ENCODE measurements around the gene TIGD3. TPM values are rescaled to one million over a fixed set of nuclear protein-coding genes. Genes with fewer than 3 reads are reported as not detected.

Gene TIGD3
- total RNA-seq, 1 experiment from 2014 or later, result 1.7 TPM

GRCh38 chr11:65378208-65378927 is 23.8 kb downstream of the TIGD3 start:
- H3K4me1 ChIP-seq (replicated peaks; ENCODE audit: insufficient read depth), result peaks cover 31% of the 10 kb centered on the region
- BruUV-seq (replicated peaks), result no TSS peak
- peaks cover 7% of the 10 kb centered on the region; the same call in 1 of the 2 replicates for H3K79me2 ChIP-seq (ENCODE audit: low read depth)
- H3K9me2 ChIP-seq (ENCODE audit: insufficient read depth), result no peaks in the 10 kb centered on the region
- H3K4me2 ChIP-seq, result no peak overlapping the region
- ChIA-PET CTCF (no interaction called here), POLR2A (ENCODE audit: unreplicated experiment) (interaction anchor here (0.5 to 0.6 kb wide), 2 partner anchors 42 to 181 kb away, joined by 3 to 7 read pairs; no protein-coding TSS in a partner anchor)
- no peak for DNase-seq
- no peaks in the 10 kb centered on the region for H4K20me1 ChIP-seq (ENCODE audit: insufficient read depth)
- no peak for TF ChIP-seq EZH2 (IDR thresholded peaks at IDR 0.05; ENCODE audit: low read depth)
- TF ChIP-seq, protein P1, sequence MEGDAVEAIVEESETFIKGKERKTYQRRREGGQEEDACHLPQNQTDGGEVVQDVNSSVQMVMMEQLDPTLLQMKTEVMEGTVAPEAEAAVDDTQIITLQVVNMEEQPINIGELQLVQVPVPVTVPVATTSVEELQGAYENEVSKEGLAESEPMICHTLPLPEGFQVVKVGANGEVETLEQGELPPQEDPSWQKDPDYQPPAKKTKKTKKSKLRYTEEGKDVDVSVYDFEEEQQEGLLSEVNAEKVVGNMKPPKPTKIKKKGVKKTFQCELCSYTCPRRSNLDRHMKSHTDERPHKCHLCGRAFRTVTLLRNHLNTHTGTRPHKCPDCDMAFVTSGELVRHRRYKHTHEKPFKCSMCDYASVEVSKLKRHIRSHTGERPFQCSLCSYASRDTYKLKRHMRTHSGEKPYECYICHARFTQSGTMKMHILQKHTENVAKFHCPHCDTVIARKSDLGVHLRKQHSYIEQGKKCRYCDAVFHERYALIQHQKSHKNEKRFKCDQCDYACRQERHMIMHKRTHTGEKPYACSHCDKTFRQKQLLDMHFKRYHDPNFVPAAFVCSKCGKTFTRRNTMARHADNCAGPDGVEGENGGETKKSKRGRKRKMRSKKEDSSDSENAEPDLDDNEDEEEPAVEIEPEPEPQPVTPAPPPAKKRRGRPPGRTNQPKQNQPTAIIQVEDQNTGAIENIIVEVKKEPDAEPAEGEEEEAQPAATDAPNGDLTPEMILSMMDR (conservative IDR thresholded peaks at IDR 0.05), result no peak
- H3K9me3 ChIP-seq (ENCODE audit: insufficient read depth, low read depth), result no peaks in the 10 kb centered on the region
- H3K4me3 ChIP-seq, result no peak overlapping the region
- peaks cover 48% of the 10 kb centered on the region for H3F3A ChIP-seq (ENCODE audit: insufficient read depth, low read depth)
- no peaks in the 10 kb centered on the region for H3K36me3 ChIP-seq (ENCODE audit: low read depth)
- no peaks in the 10 kb centered on the region for H3K27me3 ChIP-seq (ENCODE audit: insufficient read depth, low read depth)
- H2AFZ ChIP-seq, result no peak overlapping the region
- intact Hi-C loops (cut with micrococcal nuclease; ENCODE audit: unreplicated experiment), result no loop called here
- H3K27ac ChIP-seq, result no peak overlapping the region

- ChIA-PET POLR2A (ENCODE audit: unreplicated experiment) (interaction anchor here (0.6 kb wide), 1 partner anchor 180 kb away, joined by 3 read pairs; no protein-coding TSS in a partner anchor), CTCF (no interaction called here)
- Histone ChIP-seq H3K27me3 (ENCODE audit: insufficient read depth, low read depth) (no peaks in the 10 kb centered on the region), H3K79me2 (ENCODE audit: low read depth) (peaks cover 7% of the 10 kb centered on the region; the same call in 1 of the 2 replicates), H2AFZ (no peak overlapping the region), H3K4me2 (no peak overlapping the region), H3K9me3 (ENCODE audit: insufficient read depth, low read depth) (no peaks in the 10 kb centered on the region), H3F3A (ENCODE audit: insufficient read depth, low read depth) (peaks cover 55% of the 10 kb centered on the region), H3K4me1 (replicated peaks; ENCODE audit: insufficient read depth) (peaks cover 38% of the 10 kb centered on the region), H4K20me1 (ENCODE audit: insufficient read depth) (no peaks in the 10 kb centered on the region), H3K36me3 (ENCODE audit: low read depth) (no peaks in the 10 kb centered on the region), H3K4me3 (no peak overlapping the region), H3K27ac (no peak overlapping the region), H3K9me2 (ENCODE audit: insufficient read depth) (no peaks in the 10 kb centered on the region)
- no TSS peak for BruUV-seq (replicated peaks)
- TF ChIP-seq, protein P1 (conservative IDR thresholded peaks at IDR 0.05), result no peak
- no peak for TF ChIP-seq EZH2 (IDR thresholded peaks at IDR 0.05; ENCODE audit: low read depth)
- intact Hi-C loops (cut with micrococcal nuclease; ENCODE audit: unreplicated experiment), result no loop called here
- DNase-seq, result no peak
These were observed 24.5 kb downstream of the TIGD3 start for GRCh38 chr11:65378928-65379638.

DNA sequence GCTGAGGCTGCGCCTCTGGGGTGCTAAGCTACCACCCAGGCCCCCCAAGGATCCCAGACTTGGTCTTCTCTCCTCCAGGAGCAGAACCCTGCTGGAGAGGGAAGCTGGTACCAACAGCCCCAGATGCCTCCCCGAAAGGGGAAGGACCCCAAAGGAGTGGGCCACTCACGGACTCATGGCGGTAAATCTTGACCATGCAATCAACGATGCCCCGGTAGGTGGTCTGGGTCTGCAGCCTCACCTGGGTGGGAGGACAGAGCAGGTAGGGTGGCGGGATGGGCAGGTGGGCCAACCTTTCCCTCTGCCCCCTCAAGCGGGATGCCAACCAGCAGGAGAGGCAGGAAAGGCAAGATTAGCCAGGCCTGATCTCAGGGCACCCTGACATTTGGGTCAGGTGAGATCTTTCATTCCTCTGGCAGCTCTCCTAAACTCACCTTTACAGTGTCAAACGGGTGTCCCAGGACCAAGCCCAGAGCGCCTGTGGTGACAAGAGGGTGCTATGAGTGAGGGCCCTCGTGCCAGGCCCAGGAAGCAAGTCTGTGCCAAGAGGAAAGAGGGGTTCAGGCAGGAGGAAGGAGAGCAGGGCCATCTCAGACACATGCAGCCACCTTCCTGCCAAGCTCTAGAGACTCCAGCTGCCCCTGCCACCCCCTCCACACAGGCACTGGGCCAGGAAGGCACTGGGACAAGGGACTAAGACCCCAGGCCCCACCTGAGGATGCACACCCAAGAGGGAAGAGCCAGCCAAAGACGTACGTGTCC is 25.3 kb downstream of the TIGD3 start:
- no peak for DNase-seq
- H3K9me2 ChIP-seq (ENCODE audit: insufficient read depth), result no peaks in the 10 kb centered on the region
- ChIA-PET CTCF (no interaction called here), POLR2A (ENCODE audit: unreplicated experiment) (interaction anchor here (1.0 kb wide), 1 partner anchor 128 kb away, joined by 14 read pairs; no protein-coding TSS in a partner anchor)
- H3K4me3 ChIP-seq, result no peak overlapping the region
- H3K79me2 ChIP-seq (ENCODE audit: low read depth), result peaks cover 7% of the 10 kb centered on the region; the same call in 1 of the 2 replicates
- H2AFZ ChIP-seq, result no peak overlapping the region
- no peaks in the 10 kb centered on the region for H3K27me3 ChIP-seq (ENCODE audit: insufficient read depth, low read depth)
- H3K27ac ChIP-seq, result peak overlapping the region; percentile 93; the same call in 1 of the 2 replicates
- peaks cover 46% of the 10 kb centered on the region for H3K4me1 ChIP-seq (replicated peaks; ENCODE audit: insufficient read depth)
- no TSS peak for BruUV-seq (replicated peaks)
- H3K9me3 ChIP-seq (ENCODE audit: insufficient read depth, low read depth), result no peaks in the 10 kb centered on the region
- H4K20me1 ChIP-seq (ENCODE audit: insufficient read depth), result no peaks in the 10 kb centered on the region
- peaks cover 58% of the 10 kb centered on the region for H3F3A ChIP-seq (ENCODE audit: insufficient read depth, low read depth)
- TF ChIP-seq, protein P1 (conservative IDR thresholded peaks at IDR 0.05), result no peak
- TF ChIP-seq EZH2 (IDR thresholded peaks at IDR 0.05; ENCODE audit: low read depth), result no peak
- no peaks in the 10 kb centered on the region for H3K36me3 ChIP-seq (ENCODE audit: low read depth)
- intact Hi-C loops (cut with micrococcal nuclease; ENCODE audit: unreplicated experiment), result no loop called here
- peak overlapping the region; percentile 83; the same call in 1 of the 2 replicates for H3K4me2 ChIP-seq
